OCI-LY3 (cell line): ENCODE results near the gene LMNA.
"Not testable (repeated sequence)": the region's sequence is repeated elsewhere in the genome, so short reads cannot be mapped to it uniquely, and the experiment has no call there.

ENCODE experiments used
- H2AFZ ChIP-seq: fragments of 200-600, 300-600 bp; shearing (Covaris generic); 2 replicates; pipeline ENCODE4 v1.6.0; 2014; ENCODE audit warnings: antibody characterized with exemption, low read depth, low read length
- H3K27ac ChIP-seq: fragments of 200-600, 300-600 bp; sonication (generic); 2 replicates; pipeline ENCODE4 v1.5.1; 2014; ENCODE audit warnings: mild to moderate bottlenecking, low read length, moderate library complexity, mixed read lengths
- H3K27me3 ChIP-seq: fragments of 200-600, 300-600 bp; sonication (generic); 2 replicates; pipeline ENCODE4 v1.6.1; 2014; ENCODE audit warnings: low read depth, low read length, mixed read lengths
- H3K36me3 ChIP-seq: fragments of 200-600, 300-600 bp; sonication (generic); replicated peaks from 2 replicates; pipeline ENCODE3; 2014; ENCODE audit warnings: low read depth, low read length, mixed read lengths
- H3K4me1 ChIP-seq: fragments of 300-600, 200-600 bp; sonication (generic); 2 replicates; pipeline ENCODE4 v1.6.1; 2014; ENCODE audit warnings: low read length, mixed read lengths
- H3K4me2 ChIP-seq: fragments of 200-600, 300-600 bp; sonication (generic); 2 replicates; pipeline ENCODE4 v1.6.1; 2014; ENCODE audit warnings: low read length, mixed read lengths
- H3K4me3 ChIP-seq: fragments of 300-600, 200-600 bp; sonication (generic); 2 replicates; pipeline ENCODE4 v1.5.1; 2014; ENCODE audit warnings: antibody characterized with exemption, mild to moderate bottlenecking, low read length, moderate library complexity
- H3K79me2 ChIP-seq: fragments of 300-600, 200-600 bp; shearing (Covaris generic); 2 replicates; pipeline ENCODE4 v1.6.1; 2014; ENCODE audit warnings: mild to moderate bottlenecking, low read length, mixed read lengths
- H3K9ac ChIP-seq: fragments of 300-600, 200-600 bp; shearing (Covaris generic); 2 replicates; pipeline ENCODE4 v1.6.0; 2014; ENCODE audit warnings: mild to moderate bottlenecking, low read length, moderate library complexity
- H3K9me3 ChIP-seq: fragments of 200-600, 300-600 bp; shearing (Covaris generic); 2 replicates; pipeline ENCODE4 v1.6.1; 2014; ENCODE audit warnings: low read length, mixed read lengths; ENCODE audit not compliant: insufficient read depth
- H4K20me1 ChIP-seq: fragments of 200-600, 300-600 bp; sonication (generic); 2 replicates; pipeline ENCODE4 v1.6.1; 2016; ENCODE audit warnings: low read length, mixed read lengths; ENCODE audit not compliant: insufficient read depth
- EZH2phosphoT487 ChIP-seq: fragments of 200-600 bp; shearing (Covaris generic); IDR thresholded peaks from 2 replicates; pipeline ENCODE4 v1.6.1; 2018; ENCODE audit warnings: antibody characterized with exemption, mixed run types, low read depth
- TF ChIP-seq, protein P1 (sequence below): fragments of 200-600, 300-600 bp; sonication (generic); IDR thresholded peaks from 2 replicates; pipeline ENCODE4 v1.5.1; 2014; ENCODE audit warnings: antibody characterized with exemption, low read length, low read depth

The LMNA gene

DNA sequence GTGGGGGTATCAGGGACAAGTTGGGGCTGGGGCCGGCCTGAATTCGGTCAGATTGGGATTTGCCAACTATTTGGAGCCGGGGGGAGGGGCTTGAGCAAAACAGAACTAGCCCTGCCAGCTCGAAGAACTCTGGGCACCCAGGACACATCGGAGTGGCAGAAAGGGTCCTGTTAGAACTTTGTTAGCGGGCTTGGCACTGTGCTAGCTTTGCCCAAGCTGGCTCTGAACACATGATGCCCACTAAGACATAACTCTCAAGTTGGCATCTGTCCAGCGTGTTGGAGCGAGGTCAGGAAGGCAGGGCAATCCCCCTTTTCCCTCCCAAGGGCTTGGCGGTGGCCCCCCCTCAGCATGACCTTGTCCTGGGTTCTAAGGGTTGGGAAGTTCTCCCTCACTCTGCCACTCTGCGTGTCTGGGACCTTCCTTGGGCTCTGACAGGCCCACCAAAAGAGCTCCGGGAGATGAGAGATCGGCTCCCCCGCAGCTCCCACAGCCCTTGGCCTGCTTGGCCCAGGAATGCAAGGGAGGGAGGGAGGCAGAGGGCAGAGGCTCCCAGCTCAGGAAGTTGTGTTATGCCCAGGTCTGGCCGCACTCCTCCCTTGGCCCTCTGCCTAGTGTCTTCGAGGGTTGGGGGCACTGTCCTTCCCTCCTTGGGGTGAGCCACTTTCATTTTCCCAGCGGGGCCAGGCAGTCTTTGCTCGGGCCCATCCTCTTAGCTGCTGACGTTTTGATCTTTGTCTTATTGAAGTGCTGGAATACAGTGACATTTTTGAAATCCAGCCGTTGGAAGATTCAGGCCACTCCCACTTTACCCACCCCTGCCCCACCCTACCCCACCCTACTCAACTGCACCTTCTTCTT is 1.2 kb downstream of the LMNA start:
- H2AFZ ChIP-seq: no peak overlapping the region
- H3K27me3 ChIP-seq: peaks cover 49% of the 10 kb centered on the region
- no peaks in the 10 kb centered on the region for H3K36me3 ChIP-seq
- no peaks in the 10 kb centered on the region for H4K20me1 ChIP-seq
- H3K27ac ChIP-seq: no peak overlapping the region
- no peaks in the 10 kb centered on the region for H3K9me3 ChIP-seq
- no peak overlapping the region for H3K4me3 ChIP-seq
- no peak overlapping the region for H3K4me2 ChIP-seq
- H3K4me1 ChIP-seq: peaks cover 14% of the 10 kb centered on the region
- no peak overlapping the region for H3K9ac ChIP-seq
- TF ChIP-seq, protein P1, sequence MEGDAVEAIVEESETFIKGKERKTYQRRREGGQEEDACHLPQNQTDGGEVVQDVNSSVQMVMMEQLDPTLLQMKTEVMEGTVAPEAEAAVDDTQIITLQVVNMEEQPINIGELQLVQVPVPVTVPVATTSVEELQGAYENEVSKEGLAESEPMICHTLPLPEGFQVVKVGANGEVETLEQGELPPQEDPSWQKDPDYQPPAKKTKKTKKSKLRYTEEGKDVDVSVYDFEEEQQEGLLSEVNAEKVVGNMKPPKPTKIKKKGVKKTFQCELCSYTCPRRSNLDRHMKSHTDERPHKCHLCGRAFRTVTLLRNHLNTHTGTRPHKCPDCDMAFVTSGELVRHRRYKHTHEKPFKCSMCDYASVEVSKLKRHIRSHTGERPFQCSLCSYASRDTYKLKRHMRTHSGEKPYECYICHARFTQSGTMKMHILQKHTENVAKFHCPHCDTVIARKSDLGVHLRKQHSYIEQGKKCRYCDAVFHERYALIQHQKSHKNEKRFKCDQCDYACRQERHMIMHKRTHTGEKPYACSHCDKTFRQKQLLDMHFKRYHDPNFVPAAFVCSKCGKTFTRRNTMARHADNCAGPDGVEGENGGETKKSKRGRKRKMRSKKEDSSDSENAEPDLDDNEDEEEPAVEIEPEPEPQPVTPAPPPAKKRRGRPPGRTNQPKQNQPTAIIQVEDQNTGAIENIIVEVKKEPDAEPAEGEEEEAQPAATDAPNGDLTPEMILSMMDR: no peak
- no peak for TF ChIP-seq EZH2phosphoT487
- H3K79me2 ChIP-seq: no peaks in the 10 kb centered on the region

DNA sequence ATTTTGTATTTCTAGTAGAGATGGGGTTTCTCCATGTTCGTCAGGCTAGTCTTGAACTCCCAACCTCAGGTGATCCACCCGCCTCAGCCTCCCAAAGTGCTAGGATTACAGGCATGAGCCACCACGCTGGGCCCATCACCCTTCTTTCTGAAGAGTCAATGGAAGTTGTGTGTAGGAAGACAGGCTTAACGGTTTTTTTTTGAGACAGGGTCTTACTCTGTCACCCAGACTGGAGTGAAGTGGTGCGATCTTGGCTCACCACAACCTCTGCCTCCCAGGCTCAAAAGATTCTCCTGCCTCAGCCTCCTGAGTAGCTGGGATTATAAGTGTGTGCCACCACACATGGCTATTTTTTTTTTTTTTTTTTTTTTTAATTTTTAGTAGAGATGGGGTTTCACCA is 2.2 kb downstream of the LMNA start:
- H3K9ac ChIP-seq, H3K27ac ChIP-seq, H2AFZ ChIP-seq, H3K9me3 ChIP-seq, H3K36me3 ChIP-seq, H4K20me1 ChIP-seq, H3K4me3 ChIP-seq, H3K4me2 ChIP-seq, H3K79me2 ChIP-seq: not testable (repeated sequence)
- H3K4me1 ChIP-seq: peaks cover 22% of the 10 kb centered on the region
- H3K27me3 ChIP-seq: peaks cover 51% of the 10 kb centered on the region

DNA sequence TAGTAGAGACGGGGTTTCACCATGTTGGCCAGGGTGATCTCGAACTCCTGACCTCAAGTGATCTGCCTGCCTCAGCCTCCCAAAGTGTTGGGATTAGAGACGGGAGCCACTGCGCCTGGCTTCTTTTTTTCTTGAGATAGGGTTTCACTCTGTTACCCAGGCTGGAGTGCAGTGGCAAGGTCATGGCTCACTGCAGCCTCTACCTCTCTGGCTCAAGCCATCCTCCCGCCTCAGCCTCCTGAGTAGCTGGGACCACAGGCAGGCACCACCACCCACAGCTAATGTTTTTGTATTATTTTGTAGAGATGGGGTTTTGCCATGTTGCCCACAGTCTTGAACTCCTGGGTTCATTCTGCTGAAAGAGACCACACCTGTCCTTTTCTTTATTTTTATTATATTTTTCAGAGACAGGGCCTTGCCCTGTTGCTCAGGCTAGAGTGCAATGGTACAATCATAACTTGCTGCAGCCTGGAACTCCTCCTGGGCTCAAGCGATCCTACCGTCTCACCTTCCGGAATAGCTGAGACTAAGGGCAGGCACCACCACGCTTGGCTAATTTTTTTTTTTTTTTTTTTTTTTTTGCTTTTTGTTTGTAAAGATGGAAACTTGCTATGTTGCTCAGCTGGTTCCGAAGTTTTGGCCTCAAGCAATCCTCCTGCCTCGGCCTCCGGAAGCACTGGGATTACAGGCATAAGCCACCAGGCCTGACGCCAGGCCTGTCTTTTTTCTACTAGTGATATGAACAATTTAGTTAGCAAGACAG is 3.1 kb downstream of the LMNA start:
- H3K4me3 ChIP-seq: no peak overlapping the region
- H3K79me2 ChIP-seq: no peaks in the 10 kb centered on the region
- H3K27me3 ChIP-seq: peaks cover 46% of the 10 kb centered on the region
- no peak overlapping the region for H3K4me2 ChIP-seq
- H3K9ac ChIP-seq: no peak overlapping the region
- no peak for TF ChIP-seq EZH2phosphoT487
- TF ChIP-seq, protein P1: no peak
- no peak overlapping the region for H3K27ac ChIP-seq
- peaks cover 22% of the 10 kb centered on the region for H3K4me1 ChIP-seq
- H3K9me3 ChIP-seq: no peaks in the 10 kb centered on the region
- no peaks in the 10 kb centered on the region for H3K36me3 ChIP-seq
- H4K20me1 ChIP-seq: no peaks in the 10 kb centered on the region
- H2AFZ ChIP-seq: no peak overlapping the region

DNA sequence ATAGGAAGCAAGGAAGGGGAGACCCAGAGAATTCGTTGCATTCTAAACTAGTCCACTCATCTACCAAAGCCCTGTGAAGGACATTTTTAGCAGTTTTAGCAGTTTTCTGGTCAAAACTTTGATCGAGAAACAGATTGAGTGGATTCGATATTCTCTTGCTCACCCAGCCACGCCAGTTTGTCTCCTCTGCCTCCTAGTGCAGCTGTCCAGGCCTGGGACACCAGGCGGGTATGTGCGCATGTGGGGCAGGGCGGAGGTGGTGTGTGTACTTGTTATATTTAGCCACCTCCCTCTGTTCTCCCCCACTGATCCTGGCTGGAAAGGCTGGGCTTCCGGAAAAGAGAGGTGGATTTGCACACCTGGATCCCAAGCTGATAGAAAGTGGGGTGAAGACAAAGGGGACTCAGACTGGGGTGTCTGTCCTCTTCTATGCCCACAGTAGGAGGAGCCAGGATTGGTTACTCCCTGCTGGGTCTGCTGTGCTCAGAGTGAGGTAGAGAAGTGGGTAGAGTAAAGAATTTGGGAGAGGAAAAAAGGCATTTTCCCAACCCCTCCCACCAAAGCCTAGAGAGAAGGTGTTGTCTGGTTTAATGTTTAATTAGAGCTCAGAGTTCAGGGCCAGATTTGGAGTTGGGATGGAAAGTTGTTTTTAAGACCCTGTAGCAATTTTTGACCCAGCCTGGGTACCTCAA is 3.8 kb downstream of the LMNA start:
- no peak for TF ChIP-seq EZH2phosphoT487
- TF ChIP-seq, protein P1: no peak
- Histone ChIP-seq H3K36me3 (no peaks in the 10 kb centered on the region), H3K4me1 (peaks cover 27% of the 10 kb centered on the region), H3K9me3 (no peaks in the 10 kb centered on the region), H3K9ac (no peak overlapping the region), H3K27me3 (peaks cover 49% of the 10 kb centered on the region), H3K27ac (no peak overlapping the region), H2AFZ (no peak overlapping the region), H3K79me2 (no peaks in the 10 kb centered on the region), H4K20me1 (no peaks in the 10 kb centered on the region), H3K4me3 (no peak overlapping the region), H3K4me2 (no peak overlapping the region)
